Dermis microvascular lymphatic vessel endothelial cell (primary cell): Measurements from ENCODE around the gene LDLRAD3. TPM values are rescaled to one million over a fixed set of nuclear protein-coding genes. Genes with fewer than 3 reads are reported as not detected.
A peak's percentile ranks its signal among the peaks of the same experiment; 100 is the strongest.

Experiments
- DNase-seq, 2 donors: peaks; one replicate each; pipeline versions ENCODE4 v3.0.0 to v3.0.0-alpha.2; 2010; ENCODE audit warnings: low read depth in 2 of 2
- total RNA-seq: library from RNA; depleted of rRNA; stranded (reverse); fragments of >200 nt; gene quantifications from 2 replicates; pipeline ENCODE4 v1.2.1, GENCODE V29; 2014

LDLRAD3 gene
- total RNA-seq, 1 donor from 2014 or later = 4.5 TPM

DNA sequence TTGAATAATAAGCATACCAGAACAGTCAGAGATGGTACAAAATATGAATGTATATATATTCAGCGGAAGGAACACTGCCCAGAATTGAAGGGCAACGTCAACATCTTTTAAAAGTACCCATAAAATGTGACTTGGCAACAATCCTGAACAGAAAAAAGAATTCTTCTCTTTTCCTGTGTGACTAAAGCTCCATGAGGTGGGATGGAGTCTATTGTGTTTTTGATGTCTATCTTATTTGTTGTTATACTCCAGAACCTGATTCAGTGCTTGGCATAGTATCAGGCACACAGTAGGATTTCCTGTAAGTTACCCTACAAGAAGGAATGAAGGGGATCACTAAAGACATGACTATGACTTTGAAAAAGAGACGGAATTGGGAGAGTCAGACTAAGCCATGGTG lies 10.3 kb downstream of the LDLRAD3 start:
- DNase-seq = peak in 1 of 2 donors; percentile 78

DNA sequence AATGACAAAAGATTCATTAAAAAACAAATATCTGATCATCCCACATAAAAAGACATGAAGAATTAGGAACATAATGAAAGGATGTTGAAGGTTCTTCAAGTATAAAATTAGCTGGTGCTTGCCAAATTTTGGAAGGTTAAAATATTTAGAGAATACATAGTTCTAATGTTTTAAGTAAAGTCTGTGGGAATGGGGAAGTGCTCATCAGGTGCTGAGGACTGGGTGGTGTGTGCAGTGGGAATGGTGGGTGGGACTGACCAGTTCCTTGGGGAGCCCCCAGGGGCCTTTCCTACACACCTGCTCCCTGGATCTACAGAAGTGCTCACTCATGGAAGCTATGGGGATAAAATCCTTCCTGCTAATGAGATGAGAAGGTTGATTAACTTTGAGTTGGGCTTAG lies 11.8 kb downstream of the LDLRAD3 start:
- no peak for DNase-seq

DNA sequence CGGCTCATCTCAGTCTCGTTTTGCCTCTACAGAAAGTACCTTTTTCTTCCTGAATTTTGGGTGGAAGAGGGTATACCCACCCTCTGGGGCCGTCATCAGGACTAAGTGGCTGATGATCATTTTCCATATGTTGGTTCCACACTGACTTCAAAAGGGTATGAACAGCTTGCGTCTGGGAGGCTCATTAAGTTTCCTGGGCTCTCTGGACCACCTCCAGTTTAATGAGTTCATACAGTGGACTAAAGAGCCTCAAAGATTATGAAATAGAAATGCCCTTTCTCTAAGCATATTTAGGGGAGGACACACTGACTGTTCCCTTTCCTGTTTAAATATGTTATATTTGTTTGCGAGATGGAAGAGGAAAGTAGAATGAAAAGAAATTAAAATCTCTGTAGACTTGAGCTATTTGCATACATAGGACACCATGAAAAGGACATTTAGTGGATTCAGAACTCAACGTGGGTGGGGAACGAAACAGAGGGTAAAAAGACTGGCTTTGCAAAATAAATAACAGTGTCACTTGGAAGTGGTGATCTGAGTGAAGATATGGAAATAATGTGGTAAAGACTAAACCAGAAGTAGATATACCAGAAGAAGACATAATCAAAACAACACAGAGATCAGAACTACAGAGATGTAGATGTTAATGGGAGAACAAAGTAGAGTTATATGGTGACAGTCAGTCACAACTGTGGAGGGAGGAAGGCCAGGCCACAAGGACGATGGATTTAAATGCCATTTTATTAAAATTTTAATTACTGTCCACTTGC lies 18.7 kb downstream of the LDLRAD3 start:
- DNase-seq = no peak

DNA sequence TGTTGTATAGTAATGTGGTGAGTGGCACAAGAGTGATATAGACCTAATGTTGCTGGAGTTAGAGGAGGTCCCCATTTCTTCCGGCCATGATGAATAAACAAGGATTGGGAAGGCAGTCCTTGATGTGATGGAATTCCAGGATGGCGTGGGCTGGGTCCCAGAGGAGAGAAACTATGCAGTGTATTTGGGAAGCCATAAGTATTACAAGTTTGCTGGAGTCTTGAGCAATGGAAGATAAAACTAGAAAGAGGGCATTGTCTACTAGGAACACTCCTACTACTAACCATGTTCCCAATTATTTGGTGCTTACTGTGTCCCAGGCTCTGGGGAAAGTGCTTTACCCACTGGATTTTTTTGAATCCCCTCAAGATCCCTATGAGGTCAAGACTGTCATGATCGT lies 20.0 kb downstream of the LDLRAD3 start:
- no peak for DNase-seq

DNA sequence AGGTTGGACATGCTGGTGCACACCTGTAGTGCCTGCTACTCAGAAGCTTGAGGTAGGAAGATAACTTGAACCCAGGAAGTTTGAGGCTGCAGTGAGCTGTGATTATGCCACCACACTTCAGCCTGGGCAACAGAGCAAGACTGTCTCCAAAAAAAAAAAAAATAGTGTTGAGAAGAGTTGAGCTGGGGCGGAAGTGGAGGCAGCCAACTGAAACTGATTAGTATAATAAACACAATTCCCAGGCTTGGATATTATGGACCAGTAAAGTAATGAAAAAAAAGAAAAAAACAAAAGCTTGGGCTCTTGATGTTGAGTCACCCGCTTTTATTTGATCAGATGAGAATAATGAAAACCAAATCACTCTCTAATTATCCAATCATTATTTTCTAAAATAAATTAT lies 21.0 kb downstream of the LDLRAD3 start:
- DNase-seq = peak in 1 of 2 donors; percentile 35

DNA sequence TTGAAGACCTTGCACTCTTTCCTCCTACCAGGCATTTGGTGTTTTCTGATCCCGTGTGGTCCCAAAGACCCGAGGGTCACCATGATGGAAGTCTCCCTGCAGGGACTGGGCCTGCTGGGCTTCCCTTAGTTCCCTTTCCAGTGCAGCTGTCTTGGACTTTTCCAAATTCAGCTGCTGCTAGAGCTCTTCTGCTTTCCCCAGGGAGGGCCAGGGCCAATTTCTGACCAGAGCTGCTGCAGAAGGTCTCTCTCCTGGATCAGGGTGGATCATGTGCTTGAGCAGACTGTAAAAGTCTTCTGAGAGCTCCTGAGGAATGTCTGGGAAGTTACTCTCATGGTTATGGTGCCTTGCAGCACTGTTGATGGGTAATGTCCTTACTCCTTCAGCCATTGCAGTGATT lies 23.2 kb downstream of the LDLRAD3 start:
- DNase-seq = no peak

DNA sequence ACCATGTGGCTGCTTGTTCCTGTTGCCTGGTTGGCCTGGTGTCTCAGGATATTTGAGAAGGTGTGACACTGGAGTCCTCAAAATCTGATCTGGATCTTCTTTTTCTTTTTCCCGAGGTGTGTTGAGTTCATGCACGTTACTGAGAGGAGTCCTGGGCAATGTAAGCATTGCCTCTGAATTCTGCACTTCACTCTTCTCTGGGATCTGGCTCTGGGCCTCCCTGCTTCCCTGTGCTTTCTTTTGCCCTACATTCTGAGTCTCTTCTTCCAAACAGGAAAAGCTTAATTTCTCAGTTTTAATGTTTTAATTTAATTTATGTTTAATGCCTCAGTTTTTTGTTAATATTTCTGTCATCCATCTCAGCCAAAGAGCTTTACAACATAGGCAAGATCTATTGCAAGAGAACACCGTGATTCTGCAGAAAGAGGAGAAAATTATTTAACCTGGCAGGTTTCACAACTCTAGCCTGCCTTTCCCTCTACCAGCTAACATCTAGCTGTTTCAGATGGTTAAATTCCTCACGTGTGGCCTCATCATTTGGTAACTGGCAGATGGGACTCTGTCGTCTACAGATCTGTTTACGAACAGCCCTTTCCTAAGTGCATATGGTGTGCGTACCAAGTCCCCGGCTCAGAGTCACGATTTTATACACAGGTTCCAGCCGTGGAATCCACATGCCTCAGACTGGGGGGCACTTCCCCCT lies 24.7 kb downstream of the LDLRAD3 start:
- DNase-seq = no peak

DNA sequence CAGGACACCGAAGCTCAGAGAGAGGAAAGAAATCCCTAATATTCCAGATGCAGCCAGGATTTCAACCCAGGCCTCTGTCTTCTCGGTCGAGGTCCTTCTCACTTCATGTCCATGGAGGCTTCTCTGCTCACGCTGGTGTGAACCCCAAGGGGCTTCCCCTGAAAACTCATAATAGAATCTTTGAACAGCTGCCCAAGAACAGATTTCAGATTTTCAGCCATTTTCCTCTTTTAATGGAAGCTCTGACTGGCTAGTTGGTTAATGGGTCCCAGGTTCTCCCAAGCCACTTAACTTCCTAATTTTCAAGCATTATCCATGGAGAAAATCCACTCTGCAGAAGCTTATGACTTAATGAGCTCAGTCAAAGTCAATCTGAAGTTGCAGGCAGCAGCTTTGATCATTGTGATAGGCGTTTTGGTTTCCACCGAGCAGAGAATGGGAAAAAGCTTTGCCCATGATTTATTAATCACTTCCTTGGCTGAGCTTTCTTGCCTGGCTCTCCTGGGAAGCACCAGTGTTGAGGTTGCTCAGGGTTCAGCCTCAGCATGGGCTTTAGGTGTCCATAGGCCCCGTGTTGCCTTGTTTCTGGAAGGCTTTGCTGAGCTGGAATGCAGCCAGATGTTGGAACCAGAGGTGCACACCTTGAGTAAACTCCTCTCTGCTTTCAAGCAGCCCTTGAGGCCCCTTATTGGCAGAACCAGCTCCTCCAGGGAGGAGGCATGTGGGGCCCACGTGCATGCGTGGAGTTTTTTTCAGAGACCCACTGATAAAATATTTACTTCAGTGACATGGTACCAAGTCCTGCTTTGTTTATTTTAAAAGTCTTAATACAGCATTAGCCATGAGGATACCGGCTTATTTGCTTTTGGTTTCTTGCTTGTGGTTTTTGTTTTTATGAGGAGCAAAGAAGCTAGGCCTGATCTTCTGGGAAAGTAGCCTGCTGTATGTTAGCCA lies 25.5 kb downstream of the LDLRAD3 start:
- no peak for DNase-seq

DNA sequence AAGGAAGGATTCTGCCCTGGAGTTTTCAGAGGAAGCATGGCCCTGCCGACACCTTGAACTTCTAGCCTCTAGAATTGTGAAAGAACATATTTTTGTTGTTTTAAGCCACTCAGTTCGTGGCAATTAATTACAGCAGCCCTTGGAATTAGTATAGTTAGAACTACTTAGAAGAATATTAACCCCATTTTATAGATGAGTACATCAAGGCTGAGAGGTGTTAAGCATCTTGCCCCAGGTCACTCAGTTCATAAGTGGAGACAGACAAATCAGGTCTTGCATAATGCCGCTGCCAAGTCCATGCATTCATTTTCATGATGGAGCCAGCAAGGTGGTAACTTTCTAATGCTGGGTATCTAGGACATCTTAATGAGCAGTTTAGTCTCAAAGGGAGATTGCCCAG lies 26.6 kb downstream of the LDLRAD3 start:
- DNase-seq = no peak

DNA sequence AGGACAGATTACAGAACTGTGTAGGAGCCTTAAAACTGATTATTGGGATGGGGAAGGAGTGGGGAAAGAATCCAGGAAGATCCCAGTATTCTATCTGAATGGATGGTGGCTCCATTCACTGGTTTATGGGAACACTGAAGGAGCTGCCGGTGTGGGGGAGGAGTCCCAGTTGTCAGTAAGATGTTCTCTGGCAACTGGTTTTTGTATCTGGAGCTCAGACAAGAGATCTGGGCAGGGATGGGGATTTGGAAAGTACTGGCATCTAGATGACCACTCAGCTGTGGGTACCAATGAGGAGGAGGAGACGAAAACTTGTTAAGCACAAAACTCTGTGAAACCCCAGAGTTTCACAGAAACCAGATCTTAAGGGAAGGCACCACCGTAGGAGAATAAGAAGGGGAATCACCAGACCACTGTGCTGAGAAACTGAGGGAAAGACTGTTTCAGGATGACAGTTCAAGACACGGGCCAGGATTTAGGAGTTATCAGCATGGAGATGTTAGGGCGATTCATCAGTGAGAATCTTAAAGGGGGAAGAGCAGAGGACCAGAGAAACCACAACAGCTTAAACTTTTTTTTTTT lies 28.1 kb downstream of the LDLRAD3 start:
- no peak for DNase-seq

DNA sequence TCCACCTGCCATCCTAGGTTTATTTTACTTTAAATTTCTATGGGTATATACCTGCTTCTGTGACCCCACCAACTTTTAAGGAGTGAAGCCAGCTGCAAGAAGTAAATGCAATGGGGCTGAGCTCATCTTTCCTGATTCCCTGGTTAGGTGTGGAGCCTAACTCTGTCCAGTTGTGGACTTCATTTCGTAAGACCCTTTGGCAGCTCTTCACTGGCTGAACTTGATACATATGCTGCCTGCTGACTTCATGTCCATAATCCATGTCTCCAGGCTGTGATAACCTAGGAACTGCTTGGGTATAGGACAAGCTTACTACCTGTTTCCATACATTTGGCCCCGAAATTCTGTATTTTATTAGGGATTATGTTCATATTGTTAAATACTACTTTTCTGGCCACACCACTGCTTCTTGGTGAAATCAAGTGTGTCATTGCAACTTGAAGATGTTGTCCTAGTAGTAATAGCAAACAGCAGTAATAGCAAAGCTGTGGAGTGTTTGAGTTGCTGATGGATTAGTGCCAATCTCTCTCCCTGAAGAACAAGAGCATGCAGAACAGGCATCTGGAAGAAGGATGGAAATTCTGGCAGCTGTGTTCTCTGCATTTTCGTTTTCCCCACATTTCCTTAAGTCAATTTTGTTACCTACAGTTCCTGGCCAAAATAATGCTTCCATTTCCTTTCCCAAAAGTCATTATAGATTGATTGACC lies 31.2 kb downstream of the LDLRAD3 start:
- DNase-seq = no peak

DNA sequence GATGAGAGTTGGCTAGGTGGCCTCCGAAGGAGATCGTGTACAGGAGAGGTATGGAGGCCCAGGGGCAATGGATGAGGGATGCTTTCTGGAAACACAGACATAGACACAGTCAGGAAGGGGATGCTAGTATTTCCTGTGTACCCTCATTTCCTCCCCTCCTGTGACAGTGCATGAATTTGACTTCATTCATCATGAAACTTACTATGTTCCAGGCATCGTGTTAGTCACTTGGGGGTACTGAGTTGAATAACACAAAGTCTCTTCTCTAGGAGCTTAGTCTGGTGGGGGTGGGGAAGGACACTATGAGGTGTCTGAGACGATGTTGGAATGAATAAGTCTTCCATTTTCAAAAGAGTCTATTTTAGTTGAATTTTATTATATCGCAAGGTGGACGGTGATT lies 32.6 kb downstream of the LDLRAD3 start:
- no peak for DNase-seq

DNA sequence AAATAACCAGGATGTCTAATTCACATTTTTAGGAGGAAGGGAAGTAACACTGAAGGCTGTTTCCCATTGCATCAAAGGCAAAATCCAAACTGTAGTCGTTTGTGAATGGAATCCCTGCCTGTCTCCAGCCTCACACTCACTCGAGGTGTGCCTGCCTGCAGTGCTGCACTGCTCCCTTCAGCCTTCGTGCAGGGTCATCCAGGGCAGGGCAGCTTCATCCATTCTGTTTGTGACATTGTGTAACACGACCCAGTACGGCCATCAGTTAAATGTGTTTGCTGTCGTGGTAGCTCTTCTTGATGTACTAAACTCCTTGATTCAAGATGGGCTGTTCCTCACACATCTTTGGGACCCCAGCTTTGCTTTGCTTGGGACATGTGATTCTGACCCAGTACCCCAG lies 34.3 kb downstream of the LDLRAD3 start:
- DNase-seq = no peak

DNA sequence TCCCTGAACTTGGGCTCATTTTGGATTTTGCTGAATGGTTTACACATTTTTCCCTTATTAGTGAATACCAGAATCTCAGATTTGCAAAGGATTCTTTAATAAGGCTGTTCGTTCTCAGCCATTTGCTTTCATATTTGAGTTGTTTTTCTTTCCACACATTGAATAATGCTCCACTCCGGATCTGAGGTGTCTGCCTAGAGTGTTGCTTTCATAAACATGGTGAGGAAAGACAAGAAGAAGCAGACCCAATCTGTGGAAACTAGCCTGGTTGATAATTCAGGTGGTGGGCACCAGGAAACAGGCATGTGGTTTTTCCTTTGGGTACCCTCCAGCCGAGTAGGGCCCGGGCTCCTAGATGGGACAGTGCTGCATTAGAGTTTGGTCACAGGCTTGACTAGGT lies 35.0 kb downstream of the LDLRAD3 start:
- peak; percentile 27 to 59 for DNase-seq

DNA sequence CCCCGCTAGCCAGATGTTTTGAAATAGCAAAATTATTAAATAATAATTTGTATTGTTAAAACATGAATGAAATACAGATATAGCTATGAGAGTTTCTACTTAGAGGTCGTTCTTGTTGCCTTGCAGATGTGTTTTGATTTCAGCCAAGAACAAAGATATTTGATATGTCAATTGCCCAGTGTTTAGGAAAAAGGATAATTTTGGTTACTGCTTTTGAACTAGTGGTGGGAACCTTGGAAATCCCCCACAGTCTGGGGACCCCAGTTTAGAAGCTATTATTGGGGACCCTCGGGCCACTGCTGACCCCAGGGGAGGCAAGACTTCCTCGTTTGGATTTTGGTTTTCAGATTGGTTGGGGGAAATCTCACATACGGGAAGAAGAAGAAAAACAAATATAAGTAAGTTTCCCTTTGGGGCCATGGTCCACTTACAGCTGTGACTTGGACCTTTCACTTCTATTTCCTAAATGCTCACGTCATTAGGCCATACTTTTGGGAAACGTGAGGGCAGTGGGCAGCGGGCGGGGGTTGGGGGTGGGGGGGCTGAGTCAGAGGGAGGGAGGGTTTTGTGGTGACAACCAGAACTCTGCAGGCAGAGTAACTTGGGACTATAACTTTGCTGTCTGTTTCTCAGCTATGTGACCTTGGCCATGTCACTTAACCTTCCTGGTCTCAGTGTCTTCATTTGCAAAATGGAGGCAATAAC lies 37.0 kb downstream of the LDLRAD3 start:
- no peak for DNase-seq

DNA sequence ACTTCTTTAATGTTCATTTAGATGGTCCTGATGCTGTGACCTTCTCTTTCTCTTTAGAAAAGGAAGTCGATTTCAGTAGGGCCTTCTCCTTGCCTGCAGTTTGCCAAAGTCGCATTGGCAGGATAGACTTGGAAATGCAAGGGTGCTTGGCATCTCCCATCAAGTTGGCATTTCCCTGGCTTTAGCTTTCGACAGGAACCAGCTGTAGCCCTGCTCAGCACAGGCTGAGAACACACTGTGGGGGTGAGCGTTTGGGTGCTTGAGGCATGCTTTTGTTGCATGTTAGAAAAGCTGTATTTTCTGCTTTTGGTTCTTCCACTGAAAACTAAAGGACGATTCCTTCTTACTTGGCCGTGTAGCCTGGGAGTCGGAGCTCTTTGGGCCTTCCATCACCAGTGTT lies 37.7 kb downstream of the LDLRAD3 start:
- DNase-seq = no peak

DNA sequence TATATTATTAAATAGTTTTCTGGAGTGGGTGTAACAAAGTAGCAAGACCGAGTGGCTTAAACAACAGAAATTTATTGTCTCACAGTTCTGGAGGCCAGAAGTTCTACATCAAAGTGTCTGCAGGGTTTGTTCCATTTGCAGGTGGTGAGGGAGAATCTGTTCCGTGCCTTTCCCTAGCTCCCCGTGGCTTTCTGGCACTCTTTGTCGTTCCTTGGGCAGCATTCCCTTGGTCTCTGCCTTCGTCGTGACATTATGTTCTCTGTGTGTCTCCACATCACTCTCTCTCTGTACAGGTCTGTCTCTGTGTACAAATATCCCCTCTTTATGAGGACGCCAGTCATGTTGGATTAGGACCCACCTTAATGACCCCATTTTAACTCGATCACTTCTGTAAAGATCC lies 38.2 kb downstream of the LDLRAD3 start:
- DNase-seq = no peak

DNA sequence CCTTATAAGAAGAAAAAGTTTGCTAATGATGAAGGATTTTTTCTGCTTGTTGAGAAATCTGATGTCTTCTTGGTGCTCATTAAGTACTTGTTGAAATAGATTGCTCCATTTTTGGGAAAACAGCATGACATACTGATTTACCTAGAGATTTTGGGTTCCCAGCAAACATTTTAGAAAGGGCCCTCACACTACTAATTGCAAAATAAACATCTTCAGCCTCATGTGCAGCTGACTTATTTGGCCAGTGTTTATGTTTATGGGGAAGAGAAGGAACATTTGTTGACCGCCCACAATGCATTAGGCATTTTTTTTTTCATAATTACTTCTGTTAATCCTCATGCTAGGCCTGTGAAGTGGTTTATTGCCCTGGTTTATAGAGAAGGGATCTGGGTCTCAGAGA lies 40.1 kb downstream of the LDLRAD3 start:
- no peak for DNase-seq

DNA sequence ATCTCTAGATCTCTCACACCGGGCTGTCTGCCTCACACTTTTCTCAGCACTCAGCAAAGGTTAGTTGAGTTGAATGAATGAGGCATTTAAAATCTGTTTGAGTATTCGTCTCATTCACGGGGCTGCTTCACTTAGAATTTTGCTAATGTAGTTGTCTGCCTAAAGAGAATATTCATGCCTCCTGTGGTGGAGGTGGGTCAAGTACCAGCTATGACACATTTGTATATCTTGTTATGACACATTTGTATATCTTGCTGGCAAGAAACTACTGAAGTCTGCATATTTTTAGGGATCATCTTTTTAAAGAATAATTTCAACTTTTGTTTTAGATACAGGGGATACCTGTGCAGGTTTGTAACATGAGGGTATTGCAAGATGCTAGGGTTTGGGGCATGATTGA lies 43.1 kb downstream of the LDLRAD3 start:
- no peak for DNase-seq

DNA sequence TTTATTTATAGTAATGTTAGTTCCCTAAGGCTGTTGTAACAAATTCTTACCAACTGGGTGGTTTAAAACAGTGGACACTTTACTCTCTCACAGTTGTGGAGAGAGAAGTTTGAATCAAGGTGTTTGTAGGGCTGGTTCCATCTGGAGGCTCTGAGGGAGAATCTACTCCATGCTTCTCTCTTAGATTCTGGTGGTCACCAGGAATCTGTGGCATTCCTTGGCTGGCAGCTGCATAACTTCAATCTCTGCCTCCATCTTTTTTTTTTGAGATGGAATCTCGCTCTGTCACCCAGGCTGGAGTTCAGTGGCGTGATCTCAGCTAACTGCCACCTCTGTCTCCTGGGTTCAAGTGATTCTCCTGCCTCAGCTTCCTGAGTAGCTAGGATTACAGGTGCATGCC lies 46.3 kb downstream of the LDLRAD3 start:
- no peak for DNase-seq
